ENCODE results near the gene CACNA1C.

GRCh38 chr12:2605301-2605700 lies 552.5 kb downstream of the CACNA1C start:
- no peak for TF ChIP-seq CTCF (IDR thresholded peaks at IDR 0.05 in 2 of 3, conservative IDR thresholded peaks at IDR 0.05 in 1 of 3; ENCODE audit: control insufficient read depth in 2 of 3, extremely low read depth in 1 of 3, insufficient read depth in 1 of 3, low read depth in 3 of 3, low read length in 3 of 3)
- no peak for TF ChIP-seq GABPA (IDR thresholded peaks at IDR 0.05; ENCODE audit: low read depth)
- TF ChIP-seq POLR2AphosphoS2 (IDR thresholded peaks at IDR 0.05; ENCODE audit: low read depth, low read length): no peak
- TF ChIP-seq MXI1 (IDR thresholded peaks at IDR 0.05; ENCODE audit: low read depth, low read length): no peak
- no peak for TF ChIP-seq ZSCAN29 (IDR thresholded peaks at IDR 0.05)
- no peak for TF ChIP-seq JUND (IDR thresholded peaks at IDR 0.05; ENCODE audit: low read depth, low read length)
- TF ChIP-seq TARDBP (IDR thresholded peaks at IDR 0.05; ENCODE audit: borderline replicate concordance): no peak
- no peak for TF ChIP-seq RAD21 (IDR thresholded peaks at IDR 0.05; ENCODE audit: insufficient read depth, low read depth, low read length)
- no peak for TF ChIP-seq SKIL (IDR thresholded peaks at IDR 0.05; ENCODE audit: low read depth, poor library complexity, severe bottlenecking)
- no peak for TF ChIP-seq POLR2AphosphoS5 (IDR thresholded peaks at IDR 0.05; ENCODE audit: low read length)
- TF ChIP-seq ELK1 (IDR thresholded peaks at IDR 0.05; ENCODE audit: low read depth, low read length): no peak

Measured in GM12878 (cell line).